Astrocyte (in vitro differentiated cells and primary cell): ENCODE measurements around the gene PFKFB1.

Experiments used
- CTCF ChIP-seq: IDR thresholded peaks from 2 replicates; pipeline ENCODE4 v1.5.1; 2011; ENCODE audit warnings: low read depth, mild to moderate bottlenecking, inconsistent platforms, low read length, moderate library complexity; ENCODE audit not compliant: insufficient read depth
- EZH2 ChIP-seq: IDR thresholded peaks from 2 replicates; pipeline ENCODE4 v1.6.1; 2012; ENCODE audit warnings: mild to moderate bottlenecking, low read length, inconsistent platforms; ENCODE audit not compliant: insufficient read depth

- no peak for TF ChIP-seq CTCF
- no peak for TF ChIP-seq EZH2
Observed at GRCh38 chrX:55026143-55026542, 32.2 kb upstream of the PFKFB1 start.
